Naive thymus-derived CD8-positive, alpha-beta T cell (primary cell): ENCODE data around the gene SLC6A20. TPM values are rescaled to one million over a fixed set of nuclear protein-coding genes. Genes with fewer than 3 reads are reported as not detected.

ENCODE experiments used
- ATAC-seq, 2 donors: fragments of 150-1000 bp; cut with Tn5 transposase in 1 of 2; sonication (Bioruptor Pico), chemical (Tn5 transposase) in 1 of 2; 1 replicate in 1 of 2; 2 replicates in 1 of 2; pipeline ENCODE4 v1.10.0; 2021; ENCODE audit warnings: mild to moderate bottlenecking in 2 of 2, moderate library complexity in 2 of 2
- POLR2A ChIA-PET: fragments of 350-600 bp; sonication (Branson Sonifier 250); formaldehyde crosslinking; loops from one replicate; lab custom pipeline; 2021; ENCODE audit warnings: antibody characterized with exemption; lab: Charles Lee
- DNase-seq, 10 donors: peaks; one replicate each; pipeline versions ENCODE4 v3.0.0 to v3.0.0-alpha.2; 2020 to 2022
- H3K27ac Mint-ChIP-seq, 10 donors: one replicate each; pipeline ENCODE4 v1.8.0; 2020 to 2022; ENCODE audit warnings: mild to moderate bottlenecking in 10 of 10, mixed read lengths in 10 of 10, moderate library complexity in 4 of 10, inconsistent platforms in 1 of 10
- H3K27me3 Mint-ChIP-seq, 5 donors: one replicate each; pipeline ENCODE4 v1.8.0; 2021 to 2022; ENCODE audit warnings: mixed read lengths in 5 of 5
- H3K36me3 Mint-ChIP-seq, 3 donors: one replicate each; pipeline ENCODE4 v1.8.0; 2020 to 2022; ENCODE audit warnings: mixed read lengths in 3 of 3, mild to moderate bottlenecking in 2 of 3, inconsistent platforms in 1 of 3
- H3K4me1 Mint-ChIP-seq, 4 donors: one replicate each; pipeline ENCODE4 v1.8.0; 2021 to 2022; ENCODE audit warnings: mixed read lengths in 4 of 4
- H3K4me3 Mint-ChIP-seq, 10 donors: one replicate each; pipeline ENCODE4 v1.8.0; 2020 to 2022; ENCODE audit warnings: mild to moderate bottlenecking in 10 of 10, mixed read lengths in 10 of 10, moderate library complexity in 6 of 10, inconsistent platforms in 1 of 10
- H3K9me3 Mint-ChIP-seq, 9 donors: one replicate each; pipeline ENCODE4 v1.8.0; 2020 to 2022; ENCODE audit warnings: mixed read lengths in 9 of 9, mild to moderate bottlenecking in 3 of 9, inconsistent platforms in 1 of 9, moderate library complexity in 1 of 9
- polyA plus RNA-seq, 3 donors: library from polyadenylated mRNA; unstranded; fragments of 300-500 nt; fragmentation: Illumina TruSeq; gene quantifications; one replicate each; pipeline ENCODE4 v1.2.3, GENCODE V29; 2021
- total RNA-seq, 8 experiments: library from RNA in 2 of 8; stranded (reverse) in 2 of 8; gene quantifications; one replicate each; pipeline ENCODE4 v1.2.3 and lab custom pipeline; 2021 to 2026

Gene SLC6A20, protein sequence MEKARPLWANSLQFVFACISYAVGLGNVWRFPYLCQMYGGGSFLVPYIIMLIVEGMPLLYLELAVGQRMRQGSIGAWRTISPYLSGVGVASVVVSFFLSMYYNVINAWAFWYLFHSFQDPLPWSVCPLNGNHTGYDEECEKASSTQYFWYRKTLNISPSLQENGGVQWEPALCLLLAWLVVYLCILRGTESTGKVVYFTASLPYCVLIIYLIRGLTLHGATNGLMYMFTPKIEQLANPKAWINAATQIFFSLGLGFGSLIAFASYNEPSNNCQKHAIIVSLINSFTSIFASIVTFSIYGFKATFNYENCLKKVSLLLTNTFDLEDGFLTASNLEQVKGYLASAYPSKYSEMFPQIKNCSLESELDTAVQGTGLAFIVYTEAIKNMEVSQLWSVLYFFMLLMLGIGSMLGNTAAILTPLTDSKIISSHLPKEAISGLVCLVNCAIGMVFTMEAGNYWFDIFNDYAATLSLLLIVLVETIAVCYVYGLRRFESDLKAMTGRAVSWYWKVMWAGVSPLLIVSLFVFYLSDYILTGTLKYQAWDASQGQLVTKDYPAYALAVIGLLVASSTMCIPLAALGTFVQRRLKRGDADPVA
- total RNA-seq (under 1 TPM in 1 of 2 experiments, not detected in 1; 0.52 TPM), polyA plus RNA-seq (not detected), total RNA-seq (lab: John Stamatoyannopoulos, UW) (0 reads per million in 6 experiments)

DNA sequence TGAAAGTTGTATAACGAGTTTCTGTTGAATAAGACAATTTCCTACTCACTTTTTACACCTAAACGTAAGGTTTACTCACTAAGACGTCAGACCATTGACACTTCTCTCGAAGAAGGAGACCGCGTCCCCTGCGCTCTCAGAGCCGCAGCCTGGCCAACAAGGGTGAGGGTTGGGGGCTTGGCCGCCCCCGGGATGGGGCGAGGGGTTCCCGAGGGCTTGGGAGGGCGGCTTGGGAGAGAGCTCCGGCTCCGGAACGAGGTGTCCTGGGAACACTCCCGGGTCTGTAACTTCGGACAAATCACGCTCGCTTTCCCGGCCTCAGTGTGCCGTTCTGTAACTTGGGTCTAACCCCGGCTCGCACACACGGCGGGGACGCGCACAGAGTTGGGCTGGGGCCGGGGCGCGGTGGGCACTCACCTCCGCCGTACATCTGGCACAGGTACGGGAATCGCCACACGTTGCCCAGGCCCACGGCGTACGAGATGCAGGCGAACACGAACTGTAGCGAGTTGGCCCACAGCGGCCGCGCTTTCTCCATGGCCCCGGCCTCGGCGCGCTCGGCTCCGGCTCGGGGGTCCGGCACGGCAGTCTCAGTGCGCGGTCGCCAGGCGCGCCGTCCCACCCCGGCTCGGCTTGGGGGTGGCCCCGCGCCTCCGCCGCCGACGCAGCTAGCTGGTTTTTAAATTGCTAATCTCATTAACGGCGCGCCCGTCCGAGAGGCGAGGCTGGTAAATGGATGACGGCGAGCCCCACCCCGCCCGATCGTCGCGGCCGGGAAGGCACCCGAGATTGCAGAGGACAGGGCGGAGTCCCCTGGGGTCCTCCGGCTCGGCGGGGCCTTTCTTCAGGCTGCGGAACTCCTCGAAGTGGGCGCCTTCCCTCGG, at the start of gene SLC6A20:
Gene SLC6A20 (minus strand): TSS at position 655 of the 884 bp plus-strand sequence. CDS start 117 bp downstream, at position 538.
- peaks cover 27 to 71% (median 52%) of the 10 kb centered on the region in 5 donors for H3K27me3 Mint-ChIP-seq
- POLR2A ChIA-PET, result interaction anchor here (0.7 kb wide), 1 partner anchor 167 kb away, joined by 3 read pairs; no protein-coding TSS in a partner anchor

DNA sequence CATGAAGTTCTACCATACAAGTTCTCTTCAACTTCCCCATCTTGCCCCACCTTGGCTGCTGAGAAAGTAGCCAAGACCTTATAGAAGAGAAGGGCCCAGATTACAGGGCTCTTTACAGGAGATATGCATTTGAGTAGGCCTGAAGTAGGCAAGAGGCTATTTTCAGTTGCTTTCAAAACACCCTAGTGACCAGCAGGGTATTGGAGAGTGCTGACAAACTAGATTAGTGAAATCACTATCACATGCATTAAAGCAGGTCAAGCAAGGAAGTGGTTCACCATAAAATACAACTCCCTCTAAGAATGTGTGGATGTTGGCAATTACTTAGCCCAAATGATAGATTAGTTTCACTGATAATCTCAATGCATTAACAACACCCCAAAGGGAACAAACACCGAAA, 48.3 kb upstream of the SLC6A20 start:
- DNase-seq (no peak), ATAC-seq (no peak)
- Mint-ChIP-seq H3K36me3 (no peaks in the 10 kb centered on the region), H3K27me3 (peaks cover 0 to 10% (median 4%) of the 10 kb centered on the region in 5 donors), H3K9me3 (no peaks in the 10 kb centered on the region), H3K4me3 (no peak overlapping the region), H3K4me1 (peaks cover 15 to 31% (median 16%) of the 10 kb centered on the region in 4 donors), H3K27ac (no peak overlapping the region)
- POLR2A ChIA-PET, result no interaction called here

More for the DNA sequence above, at the start of gene SLC6A20:
- H3K4me3 Mint-ChIP-seq, result peak within 1 kb of the TSS; percentile 64 to 85 (median 80)
- H3K9me3 Mint-ChIP-seq, result no peaks in the 10 kb centered on the region
- H3K27ac Mint-ChIP-seq, result no peak within 1 kb of the TSS
- H3K36me3 Mint-ChIP-seq, result no peaks in the 10 kb centered on the region
- H3K4me1 Mint-ChIP-seq, result peaks cover 3 to 20% (median 15%) of the 10 kb centered on the region in 4 donors
- ATAC-seq, result peak; percentile 46 to 52
- peak in 3 of 10 donors; percentile 15 to 20 (median 16) for DNase-seq

DNA sequence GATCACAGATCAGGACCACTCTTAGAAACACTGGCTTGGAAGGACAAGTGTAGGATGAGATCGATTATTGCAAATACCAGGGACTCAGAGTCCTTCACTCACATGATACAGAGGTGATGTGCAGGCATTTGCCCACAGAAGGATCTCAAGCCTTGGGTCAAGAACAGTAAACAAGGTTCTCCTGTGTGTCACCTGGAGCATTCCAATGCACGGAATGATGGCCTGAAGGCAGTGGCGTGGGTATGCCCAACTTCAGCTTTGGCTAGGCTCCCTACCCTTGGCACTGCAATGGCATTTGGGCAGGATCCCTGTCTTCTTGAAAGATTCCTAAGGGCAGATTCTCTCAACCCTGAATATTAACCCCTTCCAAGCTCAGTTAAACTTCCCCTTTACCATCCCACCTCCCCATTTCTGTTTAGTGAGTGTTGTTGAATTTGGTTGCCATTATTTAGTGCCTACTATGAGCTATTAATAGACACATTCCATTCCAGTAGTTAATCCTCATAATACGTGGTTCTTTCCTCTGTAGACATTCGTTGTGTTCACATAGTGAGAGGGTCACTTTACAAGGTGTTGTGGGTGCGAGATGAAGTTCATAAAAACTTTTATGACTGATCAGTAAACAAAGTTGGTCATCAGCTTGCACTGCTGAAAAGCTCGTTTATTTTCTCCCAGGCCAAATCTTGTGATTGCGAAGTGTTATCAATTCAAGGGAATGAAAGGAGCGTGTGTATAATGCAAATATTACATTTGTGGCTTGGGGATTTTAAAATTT, 46.7 kb upstream of the SLC6A20 start:
- POLR2A ChIA-PET, result no interaction called here
- DNase-seq (no peak), ATAC-seq (no peak)
- H3K27me3 Mint-ChIP-seq, result peaks cover 0 to 4% (median 2%) of the 10 kb centered on the region in 5 donors
- H3K27ac Mint-ChIP-seq, result peak overlapping the region in 4 of 10 donors; percentile 97 to 99 (median 98)
- peaks cover 0 to 2% (median 0%) of the 10 kb centered on the region in 3 donors for H3K36me3 Mint-ChIP-seq
- H3K9me3 Mint-ChIP-seq, result no peaks in the 10 kb centered on the region
- peaks cover 15 to 34% (median 19%) of the 10 kb centered on the region in 4 donors for H3K4me1 Mint-ChIP-seq
- peak overlapping the region in 5 of 10 donors; percentile 92 to 99 (median 95) for H3K4me3 Mint-ChIP-seq

DNA sequence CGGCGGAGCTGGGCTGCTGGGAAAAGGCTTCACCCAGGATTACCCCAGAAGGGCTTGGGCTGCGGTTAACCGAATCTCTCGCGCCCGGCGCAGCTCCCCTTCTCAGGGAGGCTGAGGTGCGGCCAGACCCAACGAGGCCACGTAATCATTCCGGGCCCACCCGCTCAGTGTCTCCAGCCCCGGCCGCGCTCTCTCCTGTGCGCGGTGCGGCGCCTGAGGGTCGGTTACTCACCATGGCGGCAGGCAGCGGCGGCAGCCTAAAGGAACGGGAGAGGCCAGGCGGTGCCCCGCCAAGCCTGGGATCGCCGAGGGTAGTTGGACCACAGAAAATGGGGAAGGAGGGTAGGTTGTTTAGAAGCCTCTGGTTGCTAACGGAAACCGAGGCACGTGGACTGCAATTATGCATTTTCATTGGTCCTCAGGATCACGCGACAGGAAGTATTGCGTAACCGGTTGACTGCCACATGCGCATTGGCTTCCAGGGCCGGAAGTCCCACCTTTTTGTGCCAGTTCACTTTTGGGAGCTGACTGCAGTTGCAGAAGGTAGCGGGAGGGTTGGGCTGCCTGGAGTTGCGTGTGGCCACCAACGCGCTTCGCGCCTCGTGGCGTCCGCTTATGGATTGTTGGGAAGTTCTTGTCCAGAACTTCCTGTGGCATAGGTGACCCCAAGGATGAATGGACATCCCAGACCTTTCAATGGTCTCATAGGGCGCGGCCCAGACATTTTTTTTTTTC, 45.6 kb upstream of the SLC6A20 start, which contains the start of gene LZTFL1:
Gene LZTFL1 (minus strand): TSS at position 363 of the 735 bp plus-strand sequence. CDS start 128 bp downstream, at position 235.
- Mint-ChIP-seq H3K27ac (peak within 1 kb of the TSS; percentile 85 to 99 (median 97)), H3K9me3 (no peaks in the 10 kb centered on the region), H3K4me1 (peaks cover 15 to 34% (median 18%) of the 10 kb centered on the region in 4 donors), H3K36me3 (peaks cover 0 to 8% (median 7%) of the 10 kb centered on the region in 3 donors), H3K4me3 (peak within 1 kb of the TSS; percentile 92 to 99 (median 96)), H3K27me3 (peaks cover 0 to 2% (median 0%) of the 10 kb centered on the region in 5 donors)
- POLR2A ChIA-PET, result interaction anchor here (0.8 to 0.9 kb wide), 2 partner anchors 49 to 148 kb away, joined by 3 read pairs; no protein-coding TSS in a partner anchor
- peak; percentile 88 to 92 for ATAC-seq
- DNase-seq, result peak; percentile 67 to 95 (median 90)

DNA sequence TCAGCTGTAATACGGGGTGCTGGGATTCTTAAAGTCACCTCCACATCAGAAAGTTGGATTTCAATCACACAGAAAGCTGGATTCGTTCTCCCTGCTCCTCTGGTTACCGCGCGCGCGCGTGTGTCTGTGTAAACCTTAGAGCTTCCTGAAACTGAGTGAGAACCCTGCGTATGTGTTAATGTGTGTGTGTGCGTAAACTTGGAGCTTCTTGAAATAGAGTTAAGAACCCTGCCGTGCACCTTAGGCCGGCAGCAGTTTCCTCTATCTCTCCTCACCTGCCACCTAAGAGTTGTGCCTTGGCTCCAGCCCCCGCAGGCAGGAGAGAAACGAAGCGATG, 45.1 kb upstream of the SLC6A20 start:
- DNase-seq, result peak in 1 of 10 donors; percentile 62
- Mint-ChIP-seq H3K9me3 (no peaks in the 10 kb centered on the region), H3K36me3 (peaks cover 0 to 14% (median 10%) of the 10 kb centered on the region in 3 donors), H3K4me3 (peak overlapping the region; percentile 92 to 99 (median 96)), H3K4me1 (peaks cover 15 to 34% (median 18%) of the 10 kb centered on the region in 4 donors), H3K27ac (peak overlapping the region; percentile 85 to 99 (median 97)), H3K27me3 (no peaks in the 10 kb centered on the region)
- POLR2A ChIA-PET, result interaction anchor here (0.8 to 0.9 kb wide), 2 partner anchors 49 to 148 kb away, joined by 3 read pairs; no protein-coding TSS in a partner anchor
- ATAC-seq, result peak; percentile 50 to 59

DNA sequence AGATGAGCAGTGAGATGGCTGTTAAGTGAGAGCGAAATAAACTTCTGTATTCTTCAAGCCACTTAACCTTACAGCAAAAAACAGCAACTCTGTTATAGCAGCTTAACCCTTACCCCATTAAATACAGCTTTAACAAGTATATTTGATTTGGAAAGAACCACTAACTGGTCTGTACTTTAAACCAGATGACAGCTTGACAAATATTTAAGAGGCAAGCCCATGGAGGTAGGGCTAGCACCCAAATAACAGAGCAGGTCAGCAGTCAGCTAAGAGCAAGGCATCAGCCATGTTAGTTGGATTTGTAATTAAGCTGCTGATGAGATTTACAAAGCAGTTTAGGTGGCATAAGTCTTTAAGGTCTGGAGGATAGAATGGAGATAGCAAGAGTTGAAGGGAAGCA, 42.1 kb upstream of the SLC6A20 start:
- no peaks in the 10 kb centered on the region for H3K27me3 Mint-ChIP-seq
- H3K27ac Mint-ChIP-seq, result no peak overlapping the region
- POLR2A ChIA-PET, result no interaction called here
- H3K4me3 Mint-ChIP-seq, result no peak overlapping the region
- DNase-seq (no peak), ATAC-seq (no peak)
- peaks cover 0 to 28% (median 28%) of the 10 kb centered on the region in 3 donors for H3K36me3 Mint-ChIP-seq
- no peaks in the 10 kb centered on the region for H3K9me3 Mint-ChIP-seq
- H3K4me1 Mint-ChIP-seq, result peaks cover 13 to 28% (median 18%) of the 10 kb centered on the region in 4 donors

DNA sequence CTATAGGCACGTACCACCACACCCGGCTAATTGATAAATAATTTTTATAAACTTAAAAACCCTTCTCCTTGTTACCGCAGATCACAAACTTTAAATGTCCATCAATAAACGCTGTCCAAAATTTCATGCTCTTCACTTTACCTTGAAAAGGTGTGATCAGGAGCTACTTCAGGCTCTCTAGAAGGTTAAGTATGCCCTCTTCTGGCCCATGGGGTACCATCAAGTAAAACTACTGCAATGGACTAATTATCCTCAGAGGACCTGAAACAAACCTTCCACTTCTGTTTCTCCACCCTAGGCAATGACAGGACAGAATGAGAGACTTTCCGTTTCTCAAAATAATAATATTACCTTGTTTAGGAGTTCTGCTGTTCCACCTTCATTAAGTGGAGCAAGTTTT, 36.4 kb upstream of the SLC6A20 start:
- no peaks in the 10 kb centered on the region for H3K27me3 Mint-ChIP-seq
- no peak overlapping the region for H3K4me3 Mint-ChIP-seq
- H3K36me3 Mint-ChIP-seq, result peaks cover 10 to 74% (median 55%) of the 10 kb centered on the region in 3 donors
- no peaks in the 10 kb centered on the region for H3K9me3 Mint-ChIP-seq
- peak overlapping the region in 1 of 10 donors; percentile 54 for H3K27ac Mint-ChIP-seq
- POLR2A ChIA-PET, result no interaction called here
- peaks cover 0 to 2% (median 0%) of the 10 kb centered on the region in 4 donors for H3K4me1 Mint-ChIP-seq
- DNase-seq (no peak), ATAC-seq (no peak)

DNA sequence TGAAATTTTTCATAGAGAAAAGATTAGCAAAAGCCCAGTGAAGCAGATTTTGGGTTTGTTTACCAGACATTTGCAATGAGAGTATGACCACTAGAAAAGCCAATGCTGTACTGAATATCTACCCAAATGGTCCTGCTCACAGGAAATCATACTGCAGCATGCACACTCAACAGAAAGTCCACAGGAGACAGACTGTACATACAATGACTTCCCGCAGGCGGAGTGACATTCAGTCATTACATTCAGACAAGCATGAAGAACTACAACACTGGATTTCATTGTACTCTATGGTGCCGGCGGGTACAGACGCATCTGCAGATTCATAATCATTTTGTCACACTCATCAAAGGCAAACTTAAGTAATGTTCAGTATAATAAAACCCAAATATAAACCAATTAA, 33.8 kb upstream of the SLC6A20 start:
- no peak overlapping the region for H3K4me3 Mint-ChIP-seq
- DNase-seq (no peak), ATAC-seq (no peak)
- H3K27me3 Mint-ChIP-seq, result no peaks in the 10 kb centered on the region
- H3K4me1 Mint-ChIP-seq, result peaks cover 0 to 4% (median under 1%) of the 10 kb centered on the region in 4 donors
- no peaks in the 10 kb centered on the region for H3K9me3 Mint-ChIP-seq
- POLR2A ChIA-PET, result interaction anchor here (0.7 kb wide), 1 partner anchor 606 kb away, joined by 4 read pairs; no protein-coding TSS in a partner anchor
- H3K36me3 Mint-ChIP-seq, result peaks cover 10 to 79% (median 48%) of the 10 kb centered on the region in 3 donors
- H3K27ac Mint-ChIP-seq, result no peak overlapping the region

DNA sequence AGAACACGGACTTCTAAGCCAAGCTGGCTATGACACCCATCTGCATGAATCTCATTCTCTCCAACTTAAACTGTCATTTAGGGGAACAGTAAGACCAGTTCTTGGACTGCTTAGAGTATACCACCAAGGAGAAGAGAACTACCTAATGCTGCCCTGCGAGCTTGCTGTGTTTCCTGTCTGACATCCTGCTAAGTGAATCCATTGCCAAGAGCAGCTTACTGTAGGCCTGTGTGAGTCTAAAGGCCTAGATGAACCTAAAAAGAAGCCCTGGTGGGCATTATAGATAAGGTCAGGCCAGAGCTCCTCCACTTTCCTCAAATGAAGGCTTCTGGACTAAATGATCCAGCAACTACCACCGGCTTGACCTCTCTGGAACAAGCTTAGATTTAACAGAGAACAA, 30.6 kb upstream of the SLC6A20 start:
- H3K4me3 Mint-ChIP-seq, result no peak overlapping the region
- H3K27me3 Mint-ChIP-seq, result no peaks in the 10 kb centered on the region
- peaks cover 0 to 4% (median under 1%) of the 10 kb centered on the region in 4 donors for H3K4me1 Mint-ChIP-seq
- no peak for DNase-seq
- no peaks in the 10 kb centered on the region for H3K9me3 Mint-ChIP-seq
- no peak overlapping the region for H3K27ac Mint-ChIP-seq
- peaks cover 15 to 74% (median 52%) of the 10 kb centered on the region in 3 donors for H3K36me3 Mint-ChIP-seq
- ATAC-seq, result no peak
- POLR2A ChIA-PET, result no interaction called here

DNA sequence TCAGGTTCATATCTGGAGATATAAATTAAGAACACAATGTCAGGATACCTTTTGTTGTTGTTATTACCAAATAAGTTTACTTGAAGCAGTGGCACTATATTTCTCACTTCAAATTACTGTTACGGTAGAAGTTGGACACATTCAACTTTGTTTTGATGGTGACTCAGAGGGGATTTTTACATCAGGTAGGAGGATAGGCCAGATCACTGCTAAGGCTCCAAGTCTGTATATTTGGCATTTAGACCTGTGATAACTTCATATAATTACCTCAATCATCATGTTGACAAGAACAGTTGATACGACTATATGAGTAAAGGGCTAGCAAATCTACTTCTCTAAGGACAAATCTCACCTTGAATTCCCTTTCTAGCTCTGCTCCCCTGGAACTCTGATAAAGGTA, 30.0 kb upstream of the SLC6A20 start:
- H3K27me3 Mint-ChIP-seq, result no peaks in the 10 kb centered on the region
- no peak overlapping the region for H3K4me3 Mint-ChIP-seq
- DNase-seq, result no peak
- H3K27ac Mint-ChIP-seq, result no peak overlapping the region
- peaks cover 15 to 72% (median 52%) of the 10 kb centered on the region in 3 donors for H3K36me3 Mint-ChIP-seq
- peaks cover 0 to 4% (median 0%) of the 10 kb centered on the region in 4 donors for H3K4me1 Mint-ChIP-seq
- POLR2A ChIA-PET, result no interaction called here
- H3K9me3 Mint-ChIP-seq, result no peaks in the 10 kb centered on the region
- no peak for ATAC-seq

DNA sequence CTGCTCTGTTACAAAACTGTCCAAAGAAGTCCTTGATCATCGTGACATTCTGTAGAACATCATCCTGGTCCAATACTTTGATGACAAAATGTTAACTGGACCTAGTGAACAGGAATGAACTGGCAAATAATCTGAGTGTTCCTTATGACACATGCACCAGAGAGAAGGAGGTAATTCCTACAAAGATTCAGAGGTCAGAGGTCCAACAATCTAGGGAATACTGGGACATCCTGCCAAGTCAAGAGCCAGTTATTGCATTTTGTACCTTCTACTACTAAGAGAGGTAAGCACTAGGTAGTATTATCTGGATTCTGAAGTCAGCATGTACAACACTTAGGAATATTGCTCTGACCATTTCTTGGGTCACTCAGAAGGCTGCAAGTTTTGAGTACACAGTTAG, 24.8 kb upstream of the SLC6A20 start:
- POLR2A ChIA-PET, result no interaction called here
- no peak for ATAC-seq
- DNase-seq, result no peak
- H3K4me1 Mint-ChIP-seq, result peaks cover 0 to 5% (median 0%) of the 10 kb centered on the region in 4 donors
- H3K4me3 Mint-ChIP-seq, result no peak overlapping the region
- H3K27ac Mint-ChIP-seq, result no peak overlapping the region
- H3K9me3 Mint-ChIP-seq, result peaks cover 0 to 6% (median 3%) of the 10 kb centered on the region in 9 donors
- peaks cover 12 to 45% (median 35%) of the 10 kb centered on the region in 3 donors for H3K36me3 Mint-ChIP-seq
- H3K27me3 Mint-ChIP-seq, result no peaks in the 10 kb centered on the region
